Breast epithelium (tissue), 4 donors: Measurements from ENCODE around the gene SLC26A2. TPM values are rescaled to one million over a fixed set of nuclear protein-coding genes. Genes with fewer than 3 reads are reported as not detected.

ENCODE experiments used
- DNase-seq, 2 donors: peaks; one replicate each; pipeline ENCODE4 v3.0.0-alpha.2; 2019; ENCODE audit warnings: low spot score in 2 of 2
- H3K27ac ChIP-seq, 2 donors: fragments of 200-600 bp; sonication (generic) in 1 of 2; one replicate each; pipeline ENCODE4 v1.5.1; 2016 to 2019; ENCODE audit warnings: mild to moderate bottlenecking in 1 of 2
- H3K27me3 ChIP-seq, 2 donors: fragments of 200-600 bp; sonication (generic) in 1 of 2; one replicate each; pipeline versions ENCODE4 v1.5.1 to v1.6.0; 2017 to 2019; ENCODE audit warnings: control low read depth in 1 of 2, mild to moderate bottlenecking in 1 of 2
- H3K36me3 ChIP-seq: fragments of 200-600 bp; one replicate; pipeline ENCODE4 v1.5.1; 2019
- H3K4me1 ChIP-seq, 2 donors: fragments of 200-600 bp; sonication (generic); one replicate each; pipeline ENCODE4 v1.5.1; 2016 to 2019; ENCODE audit warnings: control low read depth in 1 of 2
- H3K4me3 ChIP-seq, 3 donors: fragments of 200-600 bp; sonication (generic); 1 replicate in 2 of 3; 2 replicates in 1 of 3; pipeline ENCODE4 v1.5.1; 2016 to 2019; ENCODE audit warnings: mild to moderate bottlenecking in 3 of 3, moderate library complexity in 2 of 3
- H3K9me3 ChIP-seq, 2 donors: fragments of 200-600 bp; sonication (generic) in 1 of 2; one replicate each; pipeline ENCODE4 v1.5.1; 2016 to 2019; ENCODE audit warnings: control low read depth in 1 of 2
- CTCF ChIP-seq, 3 donors: fragments of 450-650 bp; IDR thresholded peaks; one replicate each; pipeline ENCODE4 v1.5.1; 2016 to 2017; ENCODE audit warnings: antibody characterized with exemption in 3 of 3, mild to moderate bottlenecking in 3 of 3, moderate library complexity in 3 of 3
- POLR2A ChIP-seq: fragments of 450-650 bp; IDR thresholded peaks from one replicate; pipeline ENCODE4 v1.6.1; 2016; ENCODE audit warnings: antibody characterized with exemption, mild to moderate bottlenecking, moderate library complexity
- POLR2AphosphoS5 ChIP-seq, 3 donors: sonication (generic); formaldehyde crosslinking; IDR thresholded peaks; one replicate each; pipeline ENCODE4 v1.6.1; 2017; ENCODE audit warnings: antibody characterized with exemption in 3 of 3
- intact Hi-C: fragments of 100-400 bp; cut with DNase I; formaldehyde crosslinking; loops from one replicate; pipeline ENCODE4 v1.15.1; 2023; ENCODE audit warnings: low total_unique reads
- total RNA-seq, 3 donors: library from RNA; depleted of rRNA; stranded (reverse); fragments of >200 nt; gene quantifications; one replicate each; pipeline ENCODE4 v1.1.0, GENCODE V29; 2016

Gene SLC26A2
- total RNA-seq, 3 donors from 2014 or later = 10.6 to 103 (median 30.2) TPM

- H3K36me3 ChIP-seq = no peaks in the 10 kb centered on the region
- intact Hi-C loops = no loop called here
- H3K4me3 ChIP-seq = no peak overlapping the region
- peaks cover 0 to 2% of the 10 kb centered on the region in 2 donors for H3K4me1 ChIP-seq
- no peaks in the 10 kb centered on the region for H3K9me3 ChIP-seq
- DNase-seq = no peak
- TF ChIP-seq CTCF (IDR thresholded peaks at IDR 0.05) = no peak
- no peak for TF ChIP-seq POLR2A
- no peaks in the 10 kb centered on the region for H3K27me3 ChIP-seq
- H3K27ac ChIP-seq = no peak overlapping the region
Measured at GRCh38 chr5:149993471-149993870, 32.9 kb downstream of the SLC26A2 start.

GRCh38 chr5:149995385-149996204, 35.0 kb downstream of the SLC26A2 start:
- intact Hi-C loops = loop anchor here (5.0 kb wide), 1 partner anchor 503 kb away; no protein-coding TSS in a partner anchor
- no peaks in the 10 kb centered on the region for H3K9me3 ChIP-seq
- H3K4me3 ChIP-seq = peak overlapping the region in 2 of 3 donors; percentile 17 to 43
- no peak for TF ChIP-seq CTCF (IDR thresholded peaks at IDR 0.05)
- no peak for TF ChIP-seq POLR2AphosphoS5 (IDR thresholded peaks at IDR 0.05)
- no peak for TF ChIP-seq POLR2A
- DNase-seq = no peak
- peaks cover 2 to 5% of the 10 kb centered on the region in 2 donors for H3K4me1 ChIP-seq
- H3K27ac ChIP-seq = peak overlapping the region; percentile 65 to 79
- H3K36me3 ChIP-seq = no peaks in the 10 kb centered on the region
- H3K27me3 ChIP-seq = no peaks in the 10 kb centered on the region

GRCh38 chr5:149996205-149996890, 35.8 kb downstream of the SLC26A2 start:
- Histone ChIP-seq H3K27me3 (no peaks in the 10 kb centered on the region), H3K27ac (peak overlapping the region; percentile 65 to 79), H3K4me1 (peaks cover 2 to 5% of the 10 kb centered on the region in 2 donors), H3K9me3 (no peaks in the 10 kb centered on the region), H3K4me3 (peak overlapping the region in 2 of 3 donors; percentile 17 to 43), H3K36me3 (no peaks in the 10 kb centered on the region)
- no peak for TF ChIP-seq POLR2A
- TF ChIP-seq POLR2AphosphoS5 (IDR thresholded peaks at IDR 0.05) = no peak
- TF ChIP-seq CTCF (IDR thresholded peaks at IDR 0.05) = no peak
- intact Hi-C loops = loop anchor here (5.0 kb wide), 1 partner anchor 504 kb away; no protein-coding TSS in a partner anchor
- peak in 1 of 2 donors; percentile 44 for DNase-seq

GRCh38 chr5:149998281-149998680, 37.7 kb downstream of the SLC26A2 start:
- H3K36me3 ChIP-seq = no peaks in the 10 kb centered on the region
- H3K27me3 ChIP-seq = no peaks in the 10 kb centered on the region
- no peak for DNase-seq
- TF ChIP-seq POLR2AphosphoS5 (IDR thresholded peaks at IDR 0.05) = no peak
- intact Hi-C loops = loop anchor here (5.0 kb wide), 1 partner anchor 506 kb away; no protein-coding TSS in a partner anchor
- no peak overlapping the region for H3K27ac ChIP-seq
- no peak overlapping the region for H3K4me3 ChIP-seq
- peaks cover 2 to 9% of the 10 kb centered on the region in 2 donors for H3K4me1 ChIP-seq
- no peaks in the 10 kb centered on the region for H3K9me3 ChIP-seq

GRCh38 chr5:149999359-149999758, 38.8 kb downstream of the SLC26A2 start:
- no peak for DNase-seq
- H3K4me1 ChIP-seq = peaks cover 2 to 9% of the 10 kb centered on the region in 2 donors
- H3K4me3 ChIP-seq = peak overlapping the region; percentile 86 to 90 (median 88)
- intact Hi-C loops = loop anchor here (5.0 kb wide), 1 partner anchor 507 kb away; no protein-coding TSS in a partner anchor
- no peaks in the 10 kb centered on the region for H3K27me3 ChIP-seq
- H3K36me3 ChIP-seq = no peaks in the 10 kb centered on the region
- TF ChIP-seq CTCF (IDR thresholded peaks at IDR 0.05) (no peak), POLR2A (no peak), POLR2AphosphoS5 (IDR thresholded peaks at IDR 0.05) (no peak)
- H3K9me3 ChIP-seq = no peaks in the 10 kb centered on the region
- H3K27ac ChIP-seq = peak overlapping the region; percentile 94 to 97
